Heart left ventricle (tissue), 13 donors: ENCODE measurements around the gene IER5L.

Experiments used
- POLR2A ChIP-seq, 2 donors: fragments of 450-650 bp; IDR thresholded peaks; one replicate each; pipeline ENCODE4 v1.6.1; 2017; ENCODE audit warnings: antibody characterized with exemption in 2 of 2, mild to moderate bottlenecking in 2 of 2, moderate library complexity in 2 of 2
- TF ChIP-seq, protein P1 (sequence below), 12 donors: fragments of 200-600 bp; sonication (generic) in 4 of 12; IDR thresholded peaks; one replicate each; pipeline versions ENCODE4 v1.5.0 to v1.8.0; 2018 to 2022; ENCODE audit warnings: antibody characterized with exemption in 12 of 12, mild to moderate bottlenecking in 5 of 12
- donor health status: ischemic (EF 13 %, LVEDD 7.1; RV severe dilation, severe dysfunction).
- donor health status: DM: no; HTN: yes; CAD: no.
- donor health status: DM: no; HTN: no; CAD: no.
- donor health status: ischemic (EF 25% LVEDD 6.9; RV normal size, moderate dysfunction).
- donor health status: ischemic (EF 25% LVEDD 5.7; RV mildly dilated, moderate dysfunction).
- donor health status: ischemic (EF 35%, LVEDD 5.7; RV mildly dilated, moderate dysfunction).
- donor health status: nonischemic (EF 11% LVEDD 7.7; RV severe dilation, severe dysfunction).
- donor health status: DM: yes; HTN: yes; CAD: no.
- donor health status: PGD.
- donor health status: ischemic (EF 29% LVEDD 5.4; RV normal size, mild dysfunction).
- donor health status: nonischemic (EF 23%, LVEDD 6.1; RV moderate dilation, normal function).

DNA sequence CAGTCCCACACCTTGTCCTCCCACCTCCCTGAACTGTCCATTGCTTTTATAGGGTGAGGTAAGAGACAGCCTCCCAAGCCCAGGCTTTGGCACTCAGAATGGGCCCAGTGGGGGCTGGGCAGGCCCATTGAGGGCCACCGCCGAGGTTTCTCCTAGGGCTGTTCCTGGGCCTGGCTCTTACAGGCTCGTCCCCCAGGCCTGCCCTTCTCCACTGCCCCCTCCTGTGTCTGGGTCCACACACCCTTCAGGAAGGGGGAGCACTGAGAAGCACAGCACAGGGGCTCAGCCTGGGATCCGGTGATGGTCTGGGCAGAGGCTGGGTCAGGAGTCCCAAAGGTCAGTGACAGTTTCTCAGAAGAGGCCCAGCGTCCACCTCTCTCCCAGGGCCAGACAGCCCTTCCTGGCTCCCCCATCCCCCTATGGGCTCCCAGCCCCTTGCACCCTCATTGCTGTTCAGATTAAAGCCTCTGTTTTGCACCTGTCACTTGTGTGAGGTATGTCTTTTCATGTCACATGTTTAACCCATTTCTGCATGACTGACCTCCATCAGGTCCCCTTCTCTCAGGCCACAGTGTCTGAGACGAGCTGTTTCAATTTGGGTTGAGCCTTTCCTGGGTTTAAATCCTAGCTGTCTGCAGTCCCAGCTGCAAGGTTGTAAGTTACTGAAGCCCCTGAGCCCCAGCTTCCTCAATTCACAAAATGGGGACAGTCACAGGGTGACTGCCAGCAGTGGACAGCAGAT lies 29.4 kb downstream of the IER5L start:
- TF ChIP-seq POLR2A (IDR thresholded peaks at IDR 0.05): no peak
- TF ChIP-seq, protein P1, sequence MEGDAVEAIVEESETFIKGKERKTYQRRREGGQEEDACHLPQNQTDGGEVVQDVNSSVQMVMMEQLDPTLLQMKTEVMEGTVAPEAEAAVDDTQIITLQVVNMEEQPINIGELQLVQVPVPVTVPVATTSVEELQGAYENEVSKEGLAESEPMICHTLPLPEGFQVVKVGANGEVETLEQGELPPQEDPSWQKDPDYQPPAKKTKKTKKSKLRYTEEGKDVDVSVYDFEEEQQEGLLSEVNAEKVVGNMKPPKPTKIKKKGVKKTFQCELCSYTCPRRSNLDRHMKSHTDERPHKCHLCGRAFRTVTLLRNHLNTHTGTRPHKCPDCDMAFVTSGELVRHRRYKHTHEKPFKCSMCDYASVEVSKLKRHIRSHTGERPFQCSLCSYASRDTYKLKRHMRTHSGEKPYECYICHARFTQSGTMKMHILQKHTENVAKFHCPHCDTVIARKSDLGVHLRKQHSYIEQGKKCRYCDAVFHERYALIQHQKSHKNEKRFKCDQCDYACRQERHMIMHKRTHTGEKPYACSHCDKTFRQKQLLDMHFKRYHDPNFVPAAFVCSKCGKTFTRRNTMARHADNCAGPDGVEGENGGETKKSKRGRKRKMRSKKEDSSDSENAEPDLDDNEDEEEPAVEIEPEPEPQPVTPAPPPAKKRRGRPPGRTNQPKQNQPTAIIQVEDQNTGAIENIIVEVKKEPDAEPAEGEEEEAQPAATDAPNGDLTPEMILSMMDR (IDR thresholded peaks at IDR 0.05): no peak
